ENCODE results near the gene ATG7. TPM values are rescaled to one million over a fixed set of nuclear protein-coding genes. Genes with fewer than 3 reads are reported as not detected.
A peak's percentile ranks its signal among the peaks of the same experiment; 100 is the strongest.

Gene ATG7
- total and polyA plus RNA-seq, 10 of the 15 experiments (the other 5 are each of a cell fraction or from before 2014, with no cell fraction given) = 13.5 to 49.5 (median 26.4) TPM

GRCh38 chr3:11290743-11291680 is 18.8 kb downstream of the ATG7 start:
- FAIRE-seq (no peak), DNase-seq (ENCODE audit: low read depth, low spot score) (no peak), ATAC-seq (peak; percentile 54)
- peaks cover 36% of the 10 kb centered on the region for H3K4me1 ChIP-seq (ENCODE audit: control insufficient read depth, insufficient read depth, low read length)
- SMC1A ChIA-PET (ENCODE audit: uncharacterized antibody, unreplicated experiment) = interaction anchor here (0.7 to 7.2 kb wide), 7 partner anchors 10 to 74 kb away, joined by 3 to 73 read pairs (median 10); partner anchors contain the start of gene ATG7
- H3K27me3 ChIP-seq (replicated peaks in 1 of 2; ENCODE audit: control insufficient read depth in 2 of 2, insufficient read depth in 2 of 2, low read length in 1 of 2) = no peaks in the 10 kb centered on the region
- in situ Hi-C loops (cut with MboI) (no loop called here), intact Hi-C loops (cut with micrococcal nuclease; ENCODE audit: unreplicated experiment) (no loop called here)
- no peak overlapping the region for H3K9ac ChIP-seq (ENCODE audit: control insufficient read depth, insufficient read depth, low read length)
- WGBS (ENCODE audit: insufficient coverage, insufficient replicate concordance, low lambda C conversion rate, missing lambda C conversion rate) = 78% methylated on average over 11 of the region's 11 CpGs
- H3K36me3 ChIP-seq (ENCODE audit: control insufficient read depth in 2 of 2, insufficient read depth in 2 of 2, low read length in 1 of 2) = peaks cover 0 to 2% of the 10 kb centered on the region in 2 experiments; a peak in 1 of 4 replicates
- no peak overlapping the region for H2AFZ ChIP-seq (ENCODE audit: control insufficient read depth, low read depth, low read length)
- H3K27ac ChIP-seq (ENCODE audit: control insufficient read depth, insufficient read depth) = peak overlapping the region; percentile 35
- POLR2A ChIA-PET = interaction anchor here (0.6 to 1.8 kb wide), 5 partner anchors 18 to 335 kb away, joined by 3 to 11 read pairs (median 3); partner anchors contain the start of gene ATG7
- BruUV-seq (replicated peaks) = no TSS peak
- RAD21 ChIA-PET (ENCODE audit: unreplicated experiment) = interaction anchor here (1.4 to 2.5 kb wide), 2 partner anchors 9 to 18 kb away, joined by 7 to 14 read pairs; partner anchors contain the start of gene ATG7
- CTCF ChIA-PET = interaction anchor here (0.7 to 5.1 kb wide), 9 partner anchors 9 to 360 kb away, joined by 3 to 31 read pairs (median 4); partner anchors contain the start of gene ATG7
- no peak overlapping the region for H3K4me3 ChIP-seq
- no peaks in the 10 kb centered on the region for H3K9me3 ChIP-seq (replicated peaks; ENCODE audit: control insufficient read depth, insufficient read depth, low read length)
- peak overlapping the region; percentile 36 for H3K4me2 ChIP-seq (ENCODE audit: control insufficient read depth, insufficient read depth)
- peaks cover 2% of the 10 kb centered on the region for H3K79me2 ChIP-seq (ENCODE audit: control insufficient read depth, insufficient read depth, low read length)
- TF ChIP-seq GABPA (IDR thresholded peaks at IDR 0.05; ENCODE audit: low read depth) (0 out of 2 replicates have a peak, but pooled peaks have one; percentile 13), ZNF217 (IDR thresholded peaks at IDR 0.05) (peak; percentile 41; the same call in 1 of the 2 replicates), RUNX3 (IDR thresholded peaks at IDR 0.05; ENCODE audit: low read length) (peak; percentile 52), ATF2 (IDR thresholded peaks at IDR 0.05; ENCODE audit: low read length) (no peak), ZNF592 (IDR thresholded peaks at IDR 0.05) (no peak), PKNOX1 (IDR thresholded peaks at IDR 0.05) (peak; percentile 34; the same call in 1 of the 2 replicates), RELA (IDR thresholded peaks at IDR 0.05; ENCODE audit: borderline replicate concordance, partially characterized antibody) (no peak)
- no peaks in the 10 kb centered on the region for H4K20me1 ChIP-seq (ENCODE audit: control insufficient read depth, insufficient read depth)
